Endothelial cell of umbilical vein (primary cell): Measurements from ENCODE around the gene KLHL30. TPM values are rescaled to one million over a fixed set of nuclear protein-coding genes. Genes with fewer than 3 reads are reported as not detected.

Experiments used
- BruUV-seq: library from RNA; stranded (reverse); fragments of 400-500 nt; replicated peaks from 2 replicates; lab custom pipeline; 2021; lab: Mats Ljungman, UMichigan
- CTCF ChIA-PET: fragments of 300-600, 350-600 bp; sonication (Branson Sonifier 250); formaldehyde crosslinking; loops from one replicate; lab custom pipeline; 2021; ENCODE audit warnings: antibody characterized with exemption, inconsistent platforms; lab: Charles Lee
- POLR2A ChIA-PET: fragments of 300-600, 350-600 bp; sonication (Branson Sonifier 250); formaldehyde crosslinking; loops from one replicate; lab custom pipeline; 2021; ENCODE audit warnings: antibody characterized with exemption, inconsistent platforms; lab: Charles Lee
- DNase-seq: peaks from one replicate; pipeline ENCODE4 v3.0.0-alpha.2; 2011; ENCODE audit warnings: low read depth, low spot score
- FAIRE-seq: peaks from 2 replicates; lab custom pipeline; 2011; peaks lifted over from hg19 to GRCh38; lab: Jason Lieb, UNC
- H2AFZ ChIP-seq: 2 replicates; pipeline ENCODE4 v1.6.0; 2012; ENCODE audit warnings: low read depth, low read length, control low read depth, inconsistent platforms
- H3K27ac ChIP-seq: 2 replicates; pipeline ENCODE4 v1.5.1; 2011; ENCODE audit warnings: low read depth, mild to moderate bottlenecking, control low read depth, low read length, moderate library complexity; ENCODE audit not compliant: insufficient read depth
- H3K27me3 ChIP-seq, 2 experiments: 2 replicates each; pipeline versions ENCODE4 v1.6.0 to v1.6.1; 2011; ENCODE audit warnings: low read length in 2 of 2, mixed read lengths in 1 of 2; ENCODE audit not compliant: control insufficient read depth in 2 of 2, insufficient read depth in 2 of 2
- H3K36me3 ChIP-seq, 2 experiments: 2 replicates in 1 of 2; 3 replicates in 1 of 2; pipeline ENCODE4 v1.5.1; 2011; ENCODE audit warnings: low read length in 2 of 2, mild to moderate bottlenecking in 1 of 2, moderate library complexity in 1 of 2; ENCODE audit not compliant: control insufficient read depth in 2 of 2, insufficient read depth in 2 of 2; ENCODE audit errors: extremely low read depth in 1 of 2
- H3K4me1 ChIP-seq: 3 replicates; pipeline ENCODE4 v1.5.1; 2011; ENCODE audit warnings: mild to moderate bottlenecking, low read length; ENCODE audit not compliant: control insufficient read depth, insufficient read depth; ENCODE audit errors: extremely low read depth
- H3K4me2 ChIP-seq: 2 replicates; pipeline ENCODE4 v1.6.1; 2011; ENCODE audit warnings: low read length, control low read depth, mixed read lengths; ENCODE audit not compliant: insufficient read depth
- H3K4me3 ChIP-seq, 3 experiments: fragments of 200-600 bp in 1 of 3; sonication (generic), shearing (Covaris generic) in 1 of 3; replicated peaks in 1 of 3; 2 replicates each; pipeline ENCODE4 v1.5.1; 2011 to 2016; ENCODE audit warnings: control low read depth in 3 of 3, low read length in 3 of 3, mild to moderate bottlenecking in 2 of 3, inconsistent platforms in 1 of 3, low read depth in 1 of 3, moderate library complexity in 1 of 3; ENCODE audit not compliant: insufficient read depth in 1 of 3
- H3K79me2 ChIP-seq: 2 replicates; pipeline ENCODE4 v1.6.0; 2012; ENCODE audit warnings: low read length, inconsistent platforms; ENCODE audit not compliant: control insufficient read depth, insufficient read depth
- H3K9ac ChIP-seq: replicated peaks from 2 replicates; pipeline ENCODE3; 2011; ENCODE audit warnings: low read length, control low read depth; ENCODE audit not compliant: insufficient read depth; ENCODE audit errors: extremely low read depth
- H3K9me1 ChIP-seq: replicated peaks from 3 replicates; pipeline ENCODE4 v1.6.0; 2011; ENCODE audit warnings: mild to moderate bottlenecking, low read length; ENCODE audit not compliant: control insufficient read depth, insufficient read depth; ENCODE audit errors: extremely low read depth
- H3K9me3 ChIP-seq: replicated peaks from 2 replicates; pipeline ENCODE4 v1.5.1; 2012; ENCODE audit warnings: low read length, inconsistent platforms; ENCODE audit not compliant: control insufficient read depth, insufficient read depth
- H4K20me1 ChIP-seq: replicated peaks from 2 replicates; pipeline ENCODE3; 2011; ENCODE audit warnings: mild to moderate bottlenecking, low read length; ENCODE audit not compliant: control insufficient read depth, insufficient read depth; ENCODE audit errors: extremely low read depth
- EZH2 ChIP-seq: IDR thresholded peaks from 2 replicates; pipeline ENCODE4 v1.6.1; 2012; ENCODE audit warnings: borderline replicate concordance, low read depth, mild to moderate bottlenecking, moderate library complexity, low read length, inconsistent platforms; ENCODE audit not compliant: severe bottlenecking
- FOS ChIP-seq: IDR thresholded peaks from 2 replicates; pipeline ENCODE4 v1.6.1; 2011; ENCODE audit warnings: mild to moderate bottlenecking, low read length, moderate library complexity, borderline replicate concordance; ENCODE audit not compliant: insufficient read depth
- GATA2 ChIP-seq: IDR thresholded peaks from 2 replicates; pipeline ENCODE4 v1.7.0; 2011; ENCODE audit warnings: low read depth, mild to moderate bottlenecking, moderate library complexity, mixed read lengths, low read length; ENCODE audit not compliant: insufficient read length, insufficient read depth
- JUN ChIP-seq: IDR thresholded peaks from 2 replicates; pipeline ENCODE4 v1.6.1; 2011; ENCODE audit warnings: borderline replicate concordance, low read depth; ENCODE audit not compliant: insufficient read length, insufficient read depth
- MYC ChIP-seq: IDR thresholded peaks from one replicate; pipeline ENCODE4 v1.6.1; 2011; ENCODE audit warnings: mild to moderate bottlenecking, low read depth, low read length
- POLR2A ChIP-seq: IDR thresholded peaks from 2 replicates; pipeline ENCODE4 v1.6.1; 2012; ENCODE audit warnings: low read depth, mild to moderate bottlenecking, control low read depth, low read length
- POLR2AphosphoS5 ChIP-seq: IDR thresholded peaks from 2 replicates; pipeline ENCODE4 v1.6.1; 2012; ENCODE audit warnings: low read depth, mild to moderate bottlenecking, control low read depth, low read length, moderate library complexity; ENCODE audit not compliant: insufficient read depth
- dilution Hi-C: fragments of 300-500 bp; cut with MboI; formaldehyde crosslinking; loops from one replicate; pipeline ENCODE4 v1.15.0; 2019; ENCODE audit warnings: low sequenced_read_pairs; ENCODE audit not compliant: extremely low pct_ligation_motif_present
- intact Hi-C: fragments of 100-400 bp; cut with micrococcal nuclease; formaldehyde crosslinking; loops from one replicate; pipeline ENCODE4 v1.10.0; 2022
- polyA plus RNA-seq, 4 experiments: library from polyadenylated mRNA; depleted of rRNA in 3 of 4; stranded (reverse) in 3 of 4; unstranded in 1 of 4; fragments of >200 nt; gene quantifications; 2 replicates each; pipeline versions ENCODE4 v1.2.1 to v1.2.3, GENCODE V29; 2011 to 2012; ENCODE audit warnings: missing spikeins in 1 of 4
- total RNA-seq: library from RNA; stranded (reverse); gene quantifications from 2 replicates; pipeline ENCODE4 v1.2.3, GENCODE V29; 2021
- TF ChIP-seq, protein P1 (sequence below), 2 donors: IDR thresholded peaks; 1 replicate in 1 of 2; 2 replicates in 1 of 2; pipeline ENCODE4 v1.5.1; 2011; ENCODE audit warnings: low read length in 2 of 2, mild to moderate bottlenecking in 2 of 2, moderate library complexity in 2 of 2, control low read depth in 1 of 2, inconsistent platforms in 1 of 2, low read depth in 1 of 2; ENCODE audit not compliant: insufficient read depth in 1 of 2; ENCODE audit errors: extremely low read depth in 1 of 2
- TF ChIP-seq, protein P2 (sequence below): IDR thresholded peaks from 2 replicates; pipeline ENCODE4 v1.6.1; 2011; ENCODE audit not compliant: insufficient read depth, insufficient read length

Gene KLHL30
- total and polyA plus RNA-seq, 2 donors (not counting 3 experiments of a cell fraction or from before 2014, with no cell fraction given), result not detected

DNA sequence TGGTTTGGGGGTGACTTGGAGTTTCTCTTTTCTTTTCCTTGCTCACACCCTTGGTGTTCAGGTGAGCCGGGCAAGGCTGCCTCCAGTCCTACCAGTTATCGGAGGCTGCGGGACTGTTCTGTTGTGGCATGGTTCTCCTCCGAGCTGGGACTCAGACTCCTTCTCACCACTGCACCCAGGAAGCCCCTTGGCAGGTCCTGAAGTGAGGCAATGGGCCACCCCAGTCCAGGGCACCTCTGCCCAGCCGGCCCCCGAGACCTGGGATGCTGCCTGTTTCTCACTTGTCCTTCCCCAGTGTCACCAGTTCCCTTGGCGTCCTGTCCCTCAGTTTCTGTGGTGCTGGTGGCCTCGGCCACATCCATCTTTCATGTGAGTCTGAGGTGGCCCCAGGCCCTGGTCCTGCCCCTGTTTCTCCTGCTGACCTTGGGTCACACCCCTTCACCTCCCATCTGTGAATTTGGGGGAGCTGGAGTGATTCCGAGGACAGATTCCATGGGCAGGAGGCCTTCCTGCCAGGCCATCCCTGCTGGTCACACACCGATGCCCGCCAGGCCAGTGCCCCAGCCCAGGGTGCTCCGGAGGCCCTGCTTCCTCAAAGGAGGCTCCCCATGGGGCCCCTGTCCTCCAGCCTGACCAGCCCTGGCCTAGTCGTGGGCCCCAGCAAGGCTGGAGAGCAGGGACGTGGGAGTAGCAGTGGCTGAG lies 6.6 kb upstream of the KLHL30 start:
- dilution Hi-C loops, result no loop called here
- FAIRE-seq, result no peak
- no peak overlapping the region for H3K4me2 ChIP-seq

More for the DNA sequence above, 6.6 kb upstream of the KLHL30 start:
- CTCF ChIA-PET, result no interaction called here
- intact Hi-C loops, result no loop called here
- no TSS peak for BruUV-seq
- Histone ChIP-seq H2AFZ (no peak overlapping the region), H3K27me3 (no peaks in the 10 kb centered on the region), H3K4me1 (no peaks in the 10 kb centered on the region), H3K27ac (no peak overlapping the region), H3K4me3 (no peak overlapping the region), H3K9me3 (no peaks in the 10 kb centered on the region), H4K20me1 (no peaks in the 10 kb centered on the region), H3K9me1 (no peaks in the 10 kb centered on the region), H3K79me2 (no peaks in the 10 kb centered on the region), H3K9ac (no peak overlapping the region), H3K36me3 (no peaks in the 10 kb centered on the region)
- TF ChIP-seq JUN (no peak), POLR2A (no peak), FOS (no peak), EZH2 (no peak), POLR2AphosphoS5 (no peak), GATA2 (no peak), MYC (no peak)
- TF ChIP-seq, protein P1, sequence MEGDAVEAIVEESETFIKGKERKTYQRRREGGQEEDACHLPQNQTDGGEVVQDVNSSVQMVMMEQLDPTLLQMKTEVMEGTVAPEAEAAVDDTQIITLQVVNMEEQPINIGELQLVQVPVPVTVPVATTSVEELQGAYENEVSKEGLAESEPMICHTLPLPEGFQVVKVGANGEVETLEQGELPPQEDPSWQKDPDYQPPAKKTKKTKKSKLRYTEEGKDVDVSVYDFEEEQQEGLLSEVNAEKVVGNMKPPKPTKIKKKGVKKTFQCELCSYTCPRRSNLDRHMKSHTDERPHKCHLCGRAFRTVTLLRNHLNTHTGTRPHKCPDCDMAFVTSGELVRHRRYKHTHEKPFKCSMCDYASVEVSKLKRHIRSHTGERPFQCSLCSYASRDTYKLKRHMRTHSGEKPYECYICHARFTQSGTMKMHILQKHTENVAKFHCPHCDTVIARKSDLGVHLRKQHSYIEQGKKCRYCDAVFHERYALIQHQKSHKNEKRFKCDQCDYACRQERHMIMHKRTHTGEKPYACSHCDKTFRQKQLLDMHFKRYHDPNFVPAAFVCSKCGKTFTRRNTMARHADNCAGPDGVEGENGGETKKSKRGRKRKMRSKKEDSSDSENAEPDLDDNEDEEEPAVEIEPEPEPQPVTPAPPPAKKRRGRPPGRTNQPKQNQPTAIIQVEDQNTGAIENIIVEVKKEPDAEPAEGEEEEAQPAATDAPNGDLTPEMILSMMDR (IDR thresholded peaks at IDR 0.05; ENCODE audit: extremely low read depth in 1 of 2, insufficient read depth in 1 of 2, low read depth in 1 of 2, low read length in 2 of 2), result no peak
- TF ChIP-seq, protein P2, sequence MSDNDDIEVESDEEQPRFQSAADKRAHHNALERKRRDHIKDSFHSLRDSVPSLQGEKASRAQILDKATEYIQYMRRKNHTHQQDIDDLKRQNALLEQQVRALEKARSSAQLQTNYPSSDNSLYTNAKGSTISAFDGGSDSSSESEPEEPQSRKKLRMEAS, result no peak
- no peak for DNase-seq
- POLR2A ChIA-PET, result no interaction called here
